GM23338 (cell line): Measurements from ENCODE around the gene CUX1. TPM values are rescaled to one million over a fixed set of nuclear protein-coding genes. Genes with fewer than 3 reads are reported as not detected.

Experiments used
- ATAC-seq: fragments of 200-7000 bp; cut with Tn5 transposase; 3 replicates; pipeline ENCODE4 v1.9.1; 2020
- DNase-seq: peaks from one replicate; pipeline ENCODE4 v3.0.0-alpha.2; 2015; ENCODE audit warnings: low spot score
- H2AFZ ChIP-seq: fragments of 200-600 bp; sonication (generic); 2 replicates; pipeline ENCODE4 v1.8.0; 2016; ENCODE audit warnings: antibody characterized with exemption, mild to moderate bottlenecking, moderate library complexity
- H3F3A ChIP-seq: fragments of 200-600 bp; sonication (generic); replicated peaks from 2 replicates; pipeline ENCODE4 v1.8.0; 2017; ENCODE audit warnings: antibody characterized with exemption, mixed run types, low read depth
- H3K27ac ChIP-seq: fragments of 200-600 bp; sonication (generic); 2 replicates; pipeline ENCODE4 v1.6.1; 2016; ENCODE audit warnings: low read depth
- H3K27me3 ChIP-seq: fragments of 200-600 bp; sonication (generic); 2 replicates; pipeline ENCODE4 v1.8.0; 2016; ENCODE audit warnings: mild to moderate bottlenecking, mixed run types, moderate library complexity; ENCODE audit not compliant: insufficient read depth
- H3K36me3 ChIP-seq: fragments of 200-600 bp; sonication (generic); 2 replicates; pipeline ENCODE4 v1.8.0; 2016; ENCODE audit warnings: mild to moderate bottlenecking; ENCODE audit not compliant: insufficient read depth
- H3K4me1 ChIP-seq: fragments of 200-600 bp; sonication (generic); 2 replicates; pipeline ENCODE4 v1.8.0; 2016; ENCODE audit warnings: mild to moderate bottlenecking, moderate library complexity; ENCODE audit not compliant: insufficient read depth
- H3K4me2 ChIP-seq: fragments of 200-600 bp; sonication (generic); 2 replicates; pipeline ENCODE4 v1.7.1; 2017; ENCODE audit warnings: mixed run types
- H3K4me3 ChIP-seq: fragments of 200-600 bp; sonication (generic); 2 replicates; pipeline ENCODE4 v1.6.1; 2016; ENCODE audit warnings: mixed run types
- H3K79me2 ChIP-seq: fragments of 200-600 bp; sonication (generic); replicated peaks from 2 replicates; pipeline ENCODE4 v1.8.0; 2017; ENCODE audit warnings: mild to moderate bottlenecking; ENCODE audit not compliant: insufficient read depth
- H3K9me2 ChIP-seq: fragments of 200-600 bp; sonication (generic); 2 replicates; pipeline ENCODE4 v1.8.0; 2017; ENCODE audit not compliant: insufficient read depth
- H4K20me1 ChIP-seq: fragments of 200-600 bp; sonication (generic); replicated peaks from 2 replicates; pipeline ENCODE4 v1.8.0; 2017; ENCODE audit warnings: mild to moderate bottlenecking; ENCODE audit not compliant: insufficient read depth
- H3K27ac Mint-ChIP-seq: 2 replicates; pipeline ENCODE4 v1.8.0; 2020; ENCODE audit warnings: inconsistent platforms, mild to moderate bottlenecking, moderate library complexity, mixed read lengths
- H3K27me3 Mint-ChIP-seq: 3 replicates; pipeline ENCODE4 v1.8.0; 2022; ENCODE audit warnings: low read depth, mild to moderate bottlenecking, moderate library complexity, mixed read lengths, inconsistent platforms; ENCODE audit not compliant: insufficient read depth, poor library complexity
- H3K36me3 Mint-ChIP-seq: 3 replicates; pipeline ENCODE4 v1.8.0; 2021; ENCODE audit warnings: low read depth, mild to moderate bottlenecking, inconsistent platforms, moderate library complexity, mixed read lengths
- H3K4me1 Mint-ChIP-seq: 3 replicates; pipeline ENCODE4 v1.8.0; 2020; ENCODE audit warnings: mild to moderate bottlenecking, inconsistent platforms, mixed read lengths
- H3K4me3 Mint-ChIP-seq: 3 replicates; pipeline ENCODE4 v1.8.0; 2021; ENCODE audit warnings: moderate library complexity, mild to moderate bottlenecking, inconsistent platforms, mixed read lengths
- H3K9me3 Mint-ChIP-seq: 3 replicates; pipeline ENCODE4 v1.8.0; 2020; ENCODE audit warnings: moderate library complexity, mild to moderate bottlenecking, inconsistent platforms, mixed read lengths
- CREB1 ChIP-seq: fragments of 250-450 bp; sonication (Bioruptor Pico); IDR thresholded peaks from 2 replicates; pipeline ENCODE4 v1.5.0; 2020; ENCODE audit warnings: low read depth, mild to moderate bottlenecking, moderate library complexity
- CTCF ChIP-seq, 2 experiments: fragments of 200-600 bp in 1 of 2; sonication (generic) in 1 of 2; conservative IDR thresholded peaks; 2 replicates each; pipeline versions ENCODE4 v1.5.1 to v1.6.1; 2016 to 2017; ENCODE audit warnings: antibody characterized with exemption in 2 of 2, low read depth in 2 of 2, mild to moderate bottlenecking in 2 of 2, moderate library complexity in 1 of 2
- ETS1 ChIP-seq: IDR thresholded peaks from 2 replicates; pipeline ENCODE4 v1.6.1; 2016; ENCODE audit warnings: antibody characterized with exemption
- EZH2 ChIP-seq: fragments of 200-600 bp; sonication (generic); IDR thresholded peaks from one replicate; pipeline ENCODE4 v1.8.0; 2017; ENCODE audit warnings: antibody characterized with exemption, mild to moderate bottlenecking, low read depth; ENCODE audit not compliant: unreplicated experiment
- EZH2phosphoT487 ChIP-seq: fragments of 200-600 bp; sonication (generic); IDR thresholded peaks from one replicate; pipeline ENCODE4 v1.8.1; 2018; ENCODE audit warnings: antibody characterized with exemption; ENCODE audit not compliant: unreplicated experiment
- JUNB ChIP-seq: IDR thresholded peaks from one replicate; pipeline ENCODE4 v1.6.1; 2016; ENCODE audit warnings: antibody characterized with exemption; ENCODE audit not compliant: unreplicated experiment
- NANOG ChIP-seq: IDR thresholded peaks from 2 replicates; pipeline ENCODE4 v1.6.1; 2016; ENCODE audit warnings: antibody characterized with exemption, borderline replicate concordance
- POLR2AphosphoS5 ChIP-seq: IDR thresholded peaks from 2 replicates; pipeline ENCODE4 v1.6.1; 2016; ENCODE audit warnings: antibody characterized with exemption, low read depth
- REST ChIP-seq: IDR thresholded peaks from one replicate; pipeline ENCODE4 v1.6.1; 2018; ENCODE audit warnings: antibody characterized with exemption; ENCODE audit not compliant: unreplicated experiment
- STAT1 ChIP-seq: IDR thresholded peaks from one replicate; pipeline ENCODE4 v1.6.1; 2016; ENCODE audit warnings: antibody characterized with exemption; ENCODE audit not compliant: unreplicated experiment
- ZNF114 ChIP-seq: fragments of 250-450 bp; sonication (Bioruptor Pico); IDR thresholded peaks from 2 replicates; pipeline ENCODE4 v1.5.0; 2020; ENCODE audit warnings: mild to moderate bottlenecking, moderate library complexity
- ZNF331 ChIP-seq: fragments of 250-450 bp; sonication (Bioruptor Pico); IDR thresholded peaks from 2 replicates; pipeline ENCODE4 v1.5.0; 2020; ENCODE audit warnings: low read depth, mild to moderate bottlenecking, moderate library complexity
- polyA plus RNA-seq: library from polyadenylated mRNA; unstranded; fragments of >200 nt; fragmentation: Nextera tagmentation; extraction: Ambion mirVana; gene quantifications from 2 replicates; pipeline ENCODE4 v1.2.1, GENCODE V29; 2016
- total RNA-seq: library from RNA; depleted of rRNA; stranded (reverse); fragments of >200 nt; shearing (Covaris generic); gene quantifications from 2 replicates; pipeline ENCODE4 v1.2.3, GENCODE V29; 2014

The CUX1 gene
- total and polyA plus RNA-seq, 2 experiments from 2014 or later: 49.9 to 64.0 TPM

- no peak for TF ChIP-seq CTCF (conservative IDR thresholded peaks at IDR 0.05; ENCODE audit: low read depth in 2 of 2)
These were observed 110.0 kb downstream of the CUX1 start (continued) for GRCh38 chr7:101927389-101927788.

- Histone ChIP-seq H2AFZ (no peak overlapping the region), H4K20me1 (peaks cover 30% of the 10 kb centered on the region)
- H3K36me3 Mint-ChIP-seq: peaks cover 28% of the 10 kb centered on the region
- TF ChIP-seq ZNF114: no peak
- no peak for TF ChIP-seq ETS1
- no peak for TF ChIP-seq EZH2phosphoT487
- TF ChIP-seq NANOG: no peak
- TF ChIP-seq REST: no peak
- no peak for TF ChIP-seq CTCF (conservative IDR thresholded peaks at IDR 0.05; ENCODE audit: low read depth in 2 of 2)
- TF ChIP-seq CREB1 (CRISPR knock-in tag): no peak
- TF ChIP-seq JUNB: no peak
- no peak for TF ChIP-seq ZNF331
- TF ChIP-seq STAT1: no peak
- TF ChIP-seq EZH2: no peak
- no peak for TF ChIP-seq POLR2AphosphoS5
These were observed 110.4 kb downstream of the CUX1 start for GRCh38 chr7:101927802-101928201.

More at GRCh38 chr7:101927802-101928201, 110.4 kb downstream of the CUX1 start:
- H3K4me1 Mint-ChIP-seq: peaks cover 37% of the 10 kb centered on the region
- Histone ChIP-seq H3K9me2 (no peaks in the 10 kb centered on the region), H3K79me2 (peaks cover 100% of the 10 kb centered on the region), H3K4me2 (no peak overlapping the region), H3K36me3 (no peaks in the 10 kb centered on the region), H3F3A (0 out of 2 replicates have a peak, but pooled peaks cover 3% of the 10 kb centered on the region), H3K27ac (peak overlapping the region; percentile 80), H3K4me3 (no peak overlapping the region), H3K4me1 (peaks cover 36% of the 10 kb centered on the region), H3K27me3 (no peaks in the 10 kb centered on the region)
- H3K27me3 Mint-ChIP-seq: peaks cover 12% of the 10 kb centered on the region
- no peak overlapping the region for H3K4me3 Mint-ChIP-seq
- DNase-seq (peak; percentile 48), ATAC-seq (peak; percentile 36; the same call in 2 of the 3 replicates)
- no peak overlapping the region for H3K27ac Mint-ChIP-seq
- H3K9me3 Mint-ChIP-seq: peaks cover 8% of the 10 kb centered on the region
